Trophoblast cell (in vitro differentiated cells and primary cell): ENCODE data around the gene TAT.
A peak's percentile ranks its signal among the peaks of the same experiment; 100 is the strongest.
"Not testable (repeated sequence)": the region's sequence is repeated elsewhere in the genome, so short reads cannot be mapped to it uniquely, and the experiment has no call there.

Source experiments
- DNase-seq, 2 donors: peaks; one replicate each; pipeline ENCODE4 v3.0.0-alpha.2; 2016
- H2AFZ ChIP-seq: 2 replicates; pipeline ENCODE4 v1.6.1; 2013; ENCODE audit warnings: low read length, moderate library complexity, mild to moderate bottlenecking; ENCODE audit not compliant: insufficient read depth, poor library complexity
- H2AK5ac ChIP-seq: 2 replicates; pipeline ENCODE4 v1.6.1; 2013; ENCODE audit warnings: mild to moderate bottlenecking, low read length
- H2BK120ac ChIP-seq: 2 replicates; pipeline ENCODE4 v1.6.1; 2013; ENCODE audit warnings: low read length, mild to moderate bottlenecking, moderate library complexity; ENCODE audit not compliant: insufficient read depth, poor library complexity
- H2BK12ac ChIP-seq: 2 replicates; pipeline ENCODE4 v1.6.1; 2013; ENCODE audit warnings: mild to moderate bottlenecking, low read length, moderate library complexity
- H2BK5ac ChIP-seq: 2 replicates; pipeline ENCODE4 v1.6.1; 2013; ENCODE audit warnings: low read length, low read depth, moderate library complexity, mild to moderate bottlenecking; ENCODE audit not compliant: poor library complexity
- H3K14ac ChIP-seq: 2 replicates; pipeline ENCODE4 v1.6.1; 2013; ENCODE audit warnings: mild to moderate bottlenecking, low read length
- H3K18ac ChIP-seq: 2 replicates; pipeline ENCODE4 v1.6.1; 2013; ENCODE audit warnings: mild to moderate bottlenecking, low read length
- H3K23ac ChIP-seq: 2 replicates; pipeline ENCODE4 v1.6.1; 2013; ENCODE audit warnings: low read length
- H3K27ac ChIP-seq: 2 replicates; pipeline ENCODE4 v1.5.1; 2013; ENCODE audit warnings: low read depth, mild to moderate bottlenecking, inconsistent platforms, low read length, moderate library complexity
- H3K27me3 ChIP-seq: 2 replicates; pipeline ENCODE4 v1.6.1; 2013; ENCODE audit warnings: inconsistent platforms, mild to moderate bottlenecking, low read length, moderate library complexity; ENCODE audit not compliant: insufficient read depth
- H3K36me3 ChIP-seq, 2 experiments: 1 replicate in 1 of 2; 2 replicates in 1 of 2; pipeline ENCODE4 v1.6.1; 2013; ENCODE audit warnings: low read length in 2 of 2, mild to moderate bottlenecking in 2 of 2, moderate library complexity in 1 of 2; ENCODE audit not compliant: insufficient read depth in 2 of 2, control insufficient read depth in 1 of 2
- H3K4ac ChIP-seq: 2 replicates; pipeline ENCODE4 v1.6.1; 2013; ENCODE audit warnings: low read depth, mild to moderate bottlenecking, low read length, moderate library complexity
- H3K4me1 ChIP-seq, 2 experiments: 1 replicate in 1 of 2; 2 replicates in 1 of 2; pipeline ENCODE4 v1.6.1; 2013; ENCODE audit warnings: low read length in 2 of 2, mild to moderate bottlenecking in 2 of 2, moderate library complexity in 1 of 2; ENCODE audit not compliant: insufficient read depth in 2 of 2, control insufficient read depth in 1 of 2
- H3K4me2 ChIP-seq: 2 replicates; pipeline ENCODE4 v1.6.1; 2013; ENCODE audit warnings: inconsistent platforms, mild to moderate bottlenecking, low read length, moderate library complexity
- H3K4me3 ChIP-seq: 2 replicates; pipeline ENCODE4 v1.5.1; 2013; ENCODE audit warnings: mild to moderate bottlenecking, low read depth, low read length, inconsistent platforms
- H3K79me1 ChIP-seq: one replicate; pipeline ENCODE4 v1.6.1; 2013; ENCODE audit warnings: low read length
- H3K79me2 ChIP-seq: 2 replicates; pipeline ENCODE4 v1.6.1; 2013; ENCODE audit warnings: low read length, mild to moderate bottlenecking; ENCODE audit not compliant: control insufficient read depth, insufficient read depth, poor library complexity
- H3K9ac ChIP-seq: 2 replicates; pipeline ENCODE4 v1.6.1; 2013; ENCODE audit warnings: mild to moderate bottlenecking, low read length
- H3K9me3 ChIP-seq: 2 replicates; pipeline ENCODE4 v1.6.1; 2013; ENCODE audit warnings: low read depth, mild to moderate bottlenecking, control low read depth, inconsistent platforms, low read length; ENCODE audit not compliant: insufficient read depth
- H4K12ac ChIP-seq: 2 replicates; pipeline ENCODE4 v1.6.1; 2013; ENCODE audit warnings: low read depth, mild to moderate bottlenecking, low read length, moderate library complexity
- H4K8ac ChIP-seq: 2 replicates; pipeline ENCODE4 v1.6.1; 2013; ENCODE audit warnings: low read depth, mild to moderate bottlenecking, low read length, moderate library complexity
- H4K91ac ChIP-seq: one replicate; pipeline ENCODE4 v1.6.1; 2013; ENCODE audit warnings: low read depth, mild to moderate bottlenecking, low read length, moderate library complexity
- WGBS: extraction: QIAGEN DNeasy Blood & Tissue Kit; methylation state at CpG from one replicate; pipeline ENCODE4 v1.1.7; 2013; ENCODE audit warnings: missing lambda C conversion rate; ENCODE audit not compliant: insufficient read length, insufficient coverage; ENCODE audit errors: extremely low coverage; 5-methylcytosine and 5-hydroxymethylcytosine counted together

TAT gene

GRCh38 chr16:71561886-71562285, 15.0 kb downstream of the TAT start:
- H3K4me2 ChIP-seq, H3K14ac ChIP-seq, H2BK12ac ChIP-seq, H3K4ac ChIP-seq, H3K9ac ChIP-seq, H3K79me2 ChIP-seq, H4K12ac ChIP-seq, H3K79me1 ChIP-seq, H4K8ac ChIP-seq, H3K9me3 ChIP-seq, H3K4me1 ChIP-seq, H3K4me3 ChIP-seq, H2AFZ ChIP-seq, H3K27me3 ChIP-seq, H2AK5ac ChIP-seq, H4K91ac ChIP-seq, H3K27ac ChIP-seq, H2BK120ac ChIP-seq, H3K18ac ChIP-seq, H3K36me3 ChIP-seq, H2BK5ac ChIP-seq, H3K23ac ChIP-seq: not testable (repeated sequence)
- WGBS = no CpG with 5 or more reads among the region's 8 CpGs
- DNase-seq = peak; percentile 89 to 91

GRCh38 chr16:71559855-71560254, 17.0 kb downstream of the TAT start:
- Histone ChIP-seq H3K9me3 (no peaks in the 10 kb centered on the region), H3K23ac (no peak overlapping the region), H4K91ac (no peak overlapping the region), H2AK5ac (no peak overlapping the region), H4K12ac (no peak overlapping the region), H3K27ac (no peak overlapping the region), H3K27me3 (no peaks in the 10 kb centered on the region), H3K14ac (no peak overlapping the region), H3K9ac (no peak overlapping the region), H3K4me2 (no peak overlapping the region), H3K4ac (no peak overlapping the region), H2AFZ (no peak overlapping the region), H3K36me3 (no peaks in the 10 kb centered on the region), H2BK5ac (no peak overlapping the region), H2BK120ac (no peak overlapping the region), H2BK12ac (no peak overlapping the region), H3K18ac (no peak overlapping the region), H3K4me3 (no peak overlapping the region), H4K8ac (no peak overlapping the region), H3K79me2 (no peaks in the 10 kb centered on the region), H3K4me1 (peaks cover 0 to 2% of the 10 kb centered on the region in 2 experiments), H3K79me1 (no peaks in the 10 kb centered on the region)
- no peak for DNase-seq

GRCh38 chr16:71557954-71558582, 18.8 kb downstream of the TAT start:
- no peaks in the 10 kb centered on the region for H3K27me3 ChIP-seq
- H3K4me1 ChIP-seq = no peaks in the 10 kb centered on the region
- no CpG with 5 or more reads among the region's 3 CpGs for WGBS

GRCh38 chr16:71557299-71557698, 19.6 kb downstream of the TAT start:
- H2AK5ac ChIP-seq = no peak overlapping the region
- H3K79me1 ChIP-seq = no peaks in the 10 kb centered on the region
- H3K18ac ChIP-seq = no peak overlapping the region
- H3K23ac ChIP-seq = no peak overlapping the region
- no peaks in the 10 kb centered on the region for H3K9me3 ChIP-seq
- H3K36me3 ChIP-seq = no peaks in the 10 kb centered on the region
- H4K91ac ChIP-seq = no peak overlapping the region
- no peak overlapping the region for H2BK5ac ChIP-seq
- H3K27me3 ChIP-seq = no peaks in the 10 kb centered on the region
- no peak overlapping the region for H3K14ac ChIP-seq
- H3K4me1 ChIP-seq = no peaks in the 10 kb centered on the region
- no peak overlapping the region for H2BK12ac ChIP-seq
- no peak overlapping the region for H2BK120ac ChIP-seq
- H3K79me2 ChIP-seq = no peaks in the 10 kb centered on the region
- DNase-seq = no peak
- no peak overlapping the region for H4K8ac ChIP-seq
- H3K4ac ChIP-seq = no peak overlapping the region
- H3K9ac ChIP-seq = no peak overlapping the region
- no peak overlapping the region for H4K12ac ChIP-seq
- WGBS = no CpG with 5 or more reads among the region's 3 CpGs
- H3K27ac ChIP-seq = no peak overlapping the region
- H3K4me3 ChIP-seq = no peak overlapping the region
- H2AFZ ChIP-seq = no peak overlapping the region
- H3K4me2 ChIP-seq = no peak overlapping the region

More at GRCh38 chr16:71557954-71558582, 18.8 kb downstream of the TAT start:
- no peak overlapping the region for H4K8ac ChIP-seq
- H3K4me2 ChIP-seq = no peak overlapping the region
- H2AFZ ChIP-seq = no peak overlapping the region
- H2BK12ac ChIP-seq = no peak overlapping the region
- H4K12ac ChIP-seq = no peak overlapping the region
- no peak overlapping the region for H3K18ac ChIP-seq
- no peak overlapping the region for H2AK5ac ChIP-seq
- no peak overlapping the region for H3K9ac ChIP-seq
- H2BK120ac ChIP-seq = no peak overlapping the region
- H3K23ac ChIP-seq = no peak overlapping the region
- no peaks in the 10 kb centered on the region for H3K79me1 ChIP-seq
- H3K14ac ChIP-seq = no peak overlapping the region
- DNase-seq = no peak
- H3K79me2 ChIP-seq = no peaks in the 10 kb centered on the region
- no peaks in the 10 kb centered on the region for H3K9me3 ChIP-seq
- no peaks in the 10 kb centered on the region for H3K36me3 ChIP-seq
- H4K91ac ChIP-seq = no peak overlapping the region
- no peak overlapping the region for H3K4me3 ChIP-seq
- H2BK5ac ChIP-seq = no peak overlapping the region
- no peak overlapping the region for H3K4ac ChIP-seq
- H3K27ac ChIP-seq = no peak overlapping the region
